ENCODE measurements around the gene DCK. TPM values are rescaled to one million over a fixed set of nuclear protein-coding genes. Genes with fewer than 3 reads are reported as not detected.

Gene DCK
- total RNA-seq, 1 experiment from 2014 or later = 21.0 TPM

Other genes with a start within 250 kb of the DCK start
- gene GRSF1, start 153.8 kb upstream of the DCK start, total RNA-seq (2014; rRNA removed) = 102 and 103 TPM in 2 replicates
- 11.4 and 12.6 TPM in 2 replicates for gene MOB1B, start 91.3 kb upstream of the DCK start, total RNA-seq (2014; rRNA removed)